DMS153 (cell line): ENCODE measurements around the gene TMEM117.
"Not testable (repeated sequence)": the region's sequence is repeated elsewhere in the genome, so short reads cannot be mapped to it uniquely, and the experiment has no call there.

ENCODE experiments used
- DNase-seq: peaks from one replicate; lab custom pipeline; 2025; lab: John Stamatoyannopoulos, UW

Gene TMEM117

DNA sequence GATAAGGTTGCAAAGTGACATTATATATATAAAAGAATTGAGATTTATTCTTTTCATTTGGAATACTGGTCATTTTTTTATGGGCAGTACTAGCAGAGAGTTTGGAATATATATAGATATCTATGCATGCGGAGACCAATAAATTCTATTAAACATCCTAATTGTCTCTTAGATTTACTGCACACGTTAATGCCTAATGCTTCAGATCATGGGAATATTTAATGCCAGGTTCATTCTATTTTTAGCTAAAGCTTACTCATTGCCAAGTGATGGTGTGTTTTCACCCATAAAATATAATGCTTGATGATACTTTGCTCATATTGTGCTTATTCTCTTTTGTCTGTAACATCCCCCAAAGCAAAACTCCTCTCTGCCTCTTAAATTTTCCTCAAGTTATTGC lies 264.4 kb downstream of the TMEM117 start:
- no peak for DNase-seq

DNA sequence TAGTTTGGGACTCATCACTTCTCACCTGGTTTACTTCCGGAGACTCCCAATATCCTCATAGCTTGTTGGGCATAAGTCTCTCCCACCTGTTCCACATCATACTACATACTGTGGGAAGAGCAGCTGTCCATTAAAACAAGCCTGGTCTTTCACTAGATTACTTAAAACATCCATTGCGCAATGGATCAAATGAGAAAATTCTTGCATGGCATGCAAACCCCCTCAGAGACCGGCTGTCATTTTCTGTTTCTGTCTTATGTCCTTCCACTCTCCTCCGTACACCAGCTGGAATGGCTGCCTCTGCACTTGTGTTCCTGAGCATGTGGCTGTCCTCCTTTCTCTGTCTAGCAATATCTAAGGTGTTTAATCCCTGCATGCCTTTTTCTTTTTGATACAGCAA lies 265.6 kb downstream of the TMEM117 start:
- no peak for DNase-seq

DNA sequence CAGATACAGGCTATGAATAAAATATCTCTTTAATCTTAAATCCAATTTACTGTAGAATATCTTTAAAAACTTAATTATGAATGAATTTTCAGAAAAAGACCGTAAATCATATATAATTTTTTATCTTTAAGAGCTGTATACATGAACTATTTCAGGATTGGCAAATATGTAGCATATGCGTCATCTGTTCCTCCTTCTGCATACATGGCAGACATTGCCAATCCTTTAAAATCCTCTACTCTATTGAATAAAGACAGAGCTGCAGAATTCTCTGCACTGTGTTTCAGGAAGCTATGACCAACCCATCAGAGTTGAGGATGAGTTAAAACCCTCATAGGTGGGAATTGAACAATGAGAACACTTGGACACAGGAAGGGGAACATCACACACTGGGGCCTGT lies 279.0 kb downstream of the TMEM117 start:
- DNase-seq, result no peak

DNA sequence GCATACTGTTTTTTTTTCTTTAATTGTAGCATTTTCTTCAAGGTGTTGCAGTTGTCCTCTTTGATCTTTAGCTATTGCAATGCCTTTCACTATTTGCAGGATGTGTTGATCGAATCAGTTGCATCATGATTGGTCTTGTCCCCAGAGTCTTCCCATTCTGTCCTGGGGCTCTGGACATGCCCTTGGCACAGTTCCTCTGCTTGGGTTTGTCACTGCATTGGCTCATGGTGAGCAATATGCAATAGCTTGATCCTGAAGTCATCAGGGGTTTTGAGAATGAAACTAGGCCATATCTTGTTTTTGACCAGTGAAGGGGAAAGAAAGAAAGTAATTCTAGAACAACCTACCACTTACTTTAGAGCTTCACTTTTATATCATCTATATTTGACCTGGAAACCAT lies 281.5 kb downstream of the TMEM117 start:
- no peak for DNase-seq

DNA sequence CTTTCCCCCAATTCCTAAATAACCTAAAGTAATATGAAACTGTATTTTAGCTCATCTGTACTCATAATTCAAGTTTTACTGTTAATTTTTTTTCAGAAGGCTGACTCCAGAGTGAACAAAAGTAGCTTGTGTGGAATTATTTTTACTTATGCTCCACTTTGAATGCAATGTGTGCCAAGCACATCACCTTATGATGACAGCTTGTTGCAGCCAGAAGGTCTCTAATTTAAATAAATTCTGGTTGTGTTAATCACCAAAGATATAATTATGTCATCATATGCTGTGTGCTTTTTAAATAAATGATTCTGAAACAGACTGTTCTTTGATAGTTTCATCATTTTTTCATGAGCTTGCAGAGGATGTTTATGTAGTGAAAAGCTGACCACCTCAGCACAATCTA lies 283.1 kb downstream of the TMEM117 start:
- DNase-seq, result no peak

DNA sequence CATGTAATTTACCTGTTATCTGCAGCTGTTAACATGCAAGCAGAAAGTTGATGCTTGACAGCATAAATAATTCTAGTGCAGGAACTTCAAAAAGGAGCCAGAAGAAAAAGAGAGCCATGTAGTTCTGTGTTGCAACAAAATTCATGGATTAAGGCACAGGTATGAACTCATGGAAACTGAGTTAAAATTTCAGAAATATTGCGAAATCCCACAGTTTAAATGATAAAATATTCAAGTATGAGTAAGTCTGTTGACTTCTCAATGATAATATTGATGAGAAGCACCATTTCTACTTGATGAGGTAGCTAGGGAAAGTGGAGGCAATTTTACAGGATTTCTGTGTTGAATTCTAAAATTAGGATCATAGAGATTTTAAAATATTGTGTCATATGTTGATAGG lies 290.9 kb downstream of the TMEM117 start:
- DNase-seq, result no peak

DNA sequence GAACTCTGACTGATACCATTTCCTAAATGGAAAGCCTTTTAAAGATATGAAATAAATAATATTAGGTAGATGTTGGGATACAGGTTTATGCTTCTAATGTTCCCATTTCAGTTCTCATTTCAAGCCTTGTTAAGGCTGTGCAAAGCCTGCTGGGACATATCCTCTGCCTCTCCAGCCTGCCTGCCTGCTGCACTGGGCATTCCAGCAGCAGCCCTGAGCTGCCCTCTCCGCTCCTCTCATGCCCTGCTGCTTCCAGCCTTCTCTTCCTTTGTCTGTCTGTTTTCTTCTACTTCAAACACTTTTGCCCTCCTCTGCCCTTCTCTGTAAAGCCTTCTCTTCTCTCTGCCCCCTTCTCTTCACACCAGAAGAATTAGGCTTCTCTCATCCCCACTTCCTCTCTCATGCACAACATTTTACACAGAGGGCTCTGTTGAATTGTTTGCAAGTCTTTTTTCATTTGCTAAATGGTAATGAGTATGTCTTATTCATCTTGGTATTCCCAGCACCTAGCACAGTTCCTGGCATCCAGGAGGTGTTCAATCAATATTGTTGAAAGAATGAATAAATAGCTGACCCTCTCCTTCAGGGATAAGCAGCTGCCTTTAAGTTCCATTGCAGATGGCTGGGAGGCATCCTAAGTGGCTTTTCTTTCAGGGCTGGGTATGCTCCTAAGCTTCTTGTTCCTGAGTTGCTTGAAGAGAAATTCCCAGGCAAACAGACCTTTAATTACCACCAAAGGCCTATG lies 292.3 kb downstream of the TMEM117 start:
- no peak for DNase-seq

DNA sequence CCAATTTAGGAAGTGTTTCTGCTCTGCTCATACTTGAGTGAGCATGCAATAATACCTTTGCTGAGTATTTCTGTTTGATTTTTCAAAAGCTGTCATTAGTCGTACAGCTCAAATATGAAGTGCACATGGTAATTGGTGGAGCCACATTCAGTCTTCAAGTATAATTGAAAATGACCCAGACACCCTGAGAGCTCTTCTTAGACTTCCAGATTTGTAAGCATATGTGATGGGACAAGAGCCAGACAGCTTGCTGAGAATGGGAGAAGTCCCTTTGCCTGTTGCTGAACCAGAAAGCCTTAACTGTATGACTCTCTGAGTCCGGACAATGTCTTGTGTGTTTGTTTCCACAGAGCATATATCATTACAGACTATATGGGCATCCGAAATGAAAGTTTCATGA lies 307.3 kb downstream of the TMEM117 start:
- no peak for DNase-seq

DNA sequence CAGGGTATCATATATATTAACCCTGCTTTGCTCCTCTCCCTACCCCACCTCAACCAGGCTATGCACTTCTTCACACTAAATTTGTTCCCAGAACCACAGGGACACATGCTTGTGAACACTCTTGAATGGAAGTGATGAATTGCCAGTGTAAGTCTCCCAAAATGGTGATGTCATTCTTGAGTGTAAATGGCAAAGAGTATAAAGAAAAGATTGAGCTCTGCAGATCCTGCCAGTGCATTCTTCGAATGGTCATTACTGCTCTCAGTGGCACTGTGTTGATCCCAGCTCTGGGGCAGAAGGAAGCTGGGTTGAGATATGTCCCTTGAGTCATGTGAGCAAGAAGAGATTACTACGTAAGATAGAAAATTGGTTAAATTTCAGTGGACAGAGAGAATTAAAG lies 313.1 kb downstream of the TMEM117 start:
- DNase-seq, result no peak

DNA sequence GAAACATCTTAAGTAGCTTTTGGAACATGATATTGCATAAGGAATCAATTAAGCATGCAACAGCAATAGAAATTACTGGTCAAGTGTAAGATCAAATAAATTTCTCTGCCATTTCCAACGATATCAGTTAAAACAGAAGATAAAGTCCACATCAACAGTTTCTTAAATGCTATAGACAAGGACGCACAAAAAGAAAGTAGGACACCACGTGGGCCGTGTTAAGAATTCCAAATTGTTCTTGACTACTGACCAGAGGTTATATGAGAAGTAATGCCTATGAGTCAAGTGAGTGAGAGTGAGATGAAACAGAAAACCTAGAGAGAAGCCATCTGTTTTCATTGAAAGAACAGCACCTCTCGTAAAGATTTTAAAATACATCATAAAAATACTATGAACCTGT lies 318.2 kb downstream of the TMEM117 start:
- no peak for DNase-seq

DNA sequence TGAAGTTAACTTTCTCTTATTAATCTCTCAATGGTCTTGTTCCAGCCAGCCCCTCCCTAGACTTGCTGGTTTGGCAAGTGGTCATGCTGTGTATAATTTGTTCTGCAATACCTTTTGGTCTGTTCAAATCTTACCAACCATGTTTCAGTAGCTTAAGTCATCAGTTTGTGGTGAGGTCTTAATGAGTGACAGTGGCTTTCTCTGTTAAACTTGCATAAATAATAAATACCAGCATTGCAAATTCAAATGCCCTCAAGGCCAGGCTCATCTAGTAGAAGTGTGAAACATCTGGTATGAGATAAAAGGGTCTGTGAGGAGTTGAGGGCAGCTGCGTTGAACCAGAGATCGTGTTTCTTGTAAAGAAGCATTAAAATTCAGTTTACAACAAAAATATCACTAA lies 319.5 kb downstream of the TMEM117 start:
- no peak for DNase-seq

DNA sequence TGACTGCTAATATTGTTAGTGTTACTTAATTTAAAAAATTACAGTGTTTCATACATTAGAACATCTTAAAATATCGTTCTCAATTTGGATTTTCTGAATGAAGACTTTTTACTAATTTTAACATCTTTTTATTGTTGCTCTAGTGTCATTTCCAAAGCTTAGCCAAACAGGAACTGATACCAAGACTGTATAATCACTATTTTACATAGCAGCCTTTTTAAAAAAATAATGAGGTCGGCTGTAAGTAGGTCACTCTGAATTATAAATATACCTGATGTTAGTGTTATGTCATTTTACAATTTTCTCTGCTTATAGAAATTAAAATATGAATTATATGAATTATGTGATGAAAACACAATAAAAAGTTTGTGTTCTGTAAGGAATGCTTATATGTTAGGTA lies 321.5 kb downstream of the TMEM117 start:
- no peak for DNase-seq

DNA sequence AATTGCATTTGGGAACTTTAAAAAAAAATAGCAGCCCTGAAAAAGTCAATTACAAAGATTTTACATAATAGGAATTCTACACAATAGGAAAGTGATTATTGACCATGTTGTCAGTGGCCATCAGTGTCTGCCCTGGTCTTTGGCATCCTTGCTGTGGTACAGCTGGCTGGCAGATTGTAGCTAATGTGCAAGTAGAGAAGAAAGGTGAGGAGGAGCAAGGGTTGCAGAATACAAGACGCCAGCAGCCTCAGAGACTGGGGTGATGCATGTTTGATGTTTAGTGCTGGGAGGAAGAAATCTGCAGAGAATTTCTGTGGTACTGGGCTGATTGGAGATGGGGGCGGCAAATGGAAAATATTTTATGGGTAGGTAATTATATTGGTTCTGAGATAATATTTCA lies 322.9 kb downstream of the TMEM117 start:
- DNase-seq, result no peak

DNA sequence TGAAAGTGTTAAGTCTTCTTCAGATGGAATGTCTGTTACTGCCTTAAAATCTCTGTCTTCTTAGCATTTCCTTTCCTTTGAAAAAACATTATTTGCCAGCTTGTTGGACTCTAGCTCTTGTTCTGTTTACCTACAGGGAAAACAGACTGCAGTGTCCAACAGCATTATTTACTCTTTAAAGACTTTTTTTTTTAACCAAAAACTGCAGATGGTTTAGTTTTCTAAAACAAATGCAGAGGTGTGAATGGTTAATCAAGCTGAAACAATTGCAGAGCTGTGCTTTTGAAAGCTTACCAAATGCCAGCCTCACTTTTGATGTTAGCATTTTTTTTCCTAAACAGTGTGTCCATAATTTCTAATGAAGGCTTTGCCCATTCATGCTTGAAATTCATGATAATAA lies 323.3 kb downstream of the TMEM117 start:
- no peak for DNase-seq

DNA sequence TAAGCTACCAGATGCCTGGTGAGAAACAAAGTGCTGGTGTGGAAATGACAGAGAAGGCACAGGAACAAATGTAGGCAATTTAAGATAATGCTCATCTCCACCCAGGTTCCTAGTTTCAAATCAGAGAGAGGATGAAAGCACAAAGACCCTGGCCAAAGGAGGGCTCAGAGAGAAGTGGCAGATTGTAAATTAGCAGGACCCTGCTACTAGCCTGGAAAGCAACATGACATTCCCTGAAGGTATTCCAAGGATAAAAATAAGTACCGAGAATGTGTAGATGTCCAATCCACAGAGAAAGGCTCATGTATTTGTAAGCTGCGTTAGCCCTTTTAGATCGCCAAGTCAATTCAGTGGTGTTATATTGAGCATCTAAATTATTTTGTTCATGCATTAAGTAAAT lies 324.0 kb downstream of the TMEM117 start:
- DNase-seq, result no peak

DNA sequence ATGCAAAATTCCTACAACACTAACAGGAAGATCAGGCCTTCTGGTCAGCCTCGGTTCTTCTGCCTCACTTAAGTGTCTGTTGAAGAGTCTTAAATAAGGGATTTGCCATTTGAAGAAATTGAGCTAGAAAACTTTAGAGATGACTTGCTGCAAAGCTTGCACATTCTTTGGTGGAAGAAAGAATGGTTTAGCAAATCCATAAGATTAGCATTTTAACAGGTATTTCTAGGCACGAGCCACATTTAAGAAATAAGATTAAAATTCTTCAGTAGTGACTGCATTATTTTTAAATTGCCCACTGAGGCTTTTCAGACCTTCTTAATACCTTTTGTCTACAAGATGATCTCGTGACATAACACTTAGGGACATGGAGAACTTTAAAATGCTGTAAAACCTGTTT lies 327.1 kb downstream of the TMEM117 start:
- no peak for DNase-seq

DNA sequence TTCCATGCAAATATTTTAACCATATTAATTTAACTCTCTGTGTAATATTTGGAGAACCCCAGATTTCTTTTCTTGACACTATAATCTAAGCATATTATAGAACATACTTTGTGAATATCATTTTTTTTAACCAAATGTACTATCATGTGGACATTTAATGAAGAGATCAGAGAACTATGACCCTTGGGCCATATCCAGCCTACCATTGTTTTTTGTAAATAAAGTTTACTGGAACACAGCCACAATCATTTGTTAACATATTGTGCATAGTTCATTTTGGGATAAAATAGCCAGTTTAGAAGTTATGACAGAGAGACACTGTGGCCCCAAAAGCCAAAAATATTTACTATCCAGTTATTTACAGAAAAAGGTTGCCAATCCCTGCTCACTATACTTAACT lies 338.2 kb downstream of the TMEM117 start:
- no peak for DNase-seq

DNA sequence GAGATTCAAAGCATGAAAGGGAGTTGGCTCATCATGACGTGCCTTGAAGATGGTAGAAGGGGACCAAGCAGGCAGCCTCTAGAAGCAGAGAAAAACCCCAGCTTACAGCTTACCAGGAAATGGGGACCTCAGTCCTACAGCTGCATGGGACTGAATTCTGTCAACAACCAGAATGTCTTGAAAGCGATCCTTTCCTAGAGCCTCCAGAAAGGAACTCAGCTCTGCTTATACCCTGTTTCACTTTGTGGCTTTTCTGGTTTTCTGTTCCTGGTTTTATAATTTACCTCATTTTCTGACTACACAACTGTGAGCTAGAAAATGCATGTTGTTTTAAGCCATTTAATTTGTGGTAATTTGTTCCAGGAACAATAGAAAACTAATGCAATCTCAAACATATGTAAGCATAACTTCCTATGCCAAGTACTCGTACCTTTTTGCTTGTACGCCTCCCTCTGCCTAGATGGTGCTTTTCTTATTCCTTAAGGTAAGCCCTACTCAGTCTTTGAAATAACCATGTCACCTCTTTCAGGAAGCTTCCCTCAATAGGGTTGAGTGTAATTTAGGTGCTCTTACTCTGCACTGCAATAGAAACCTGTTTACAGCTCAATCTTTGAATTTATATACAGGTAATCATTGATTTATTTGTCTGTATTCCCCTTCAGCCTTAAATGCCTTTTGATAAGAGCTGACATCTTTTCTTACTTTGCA lies 348.8 kb downstream of the TMEM117 start:
- DNase-seq, result no peak

DNA sequence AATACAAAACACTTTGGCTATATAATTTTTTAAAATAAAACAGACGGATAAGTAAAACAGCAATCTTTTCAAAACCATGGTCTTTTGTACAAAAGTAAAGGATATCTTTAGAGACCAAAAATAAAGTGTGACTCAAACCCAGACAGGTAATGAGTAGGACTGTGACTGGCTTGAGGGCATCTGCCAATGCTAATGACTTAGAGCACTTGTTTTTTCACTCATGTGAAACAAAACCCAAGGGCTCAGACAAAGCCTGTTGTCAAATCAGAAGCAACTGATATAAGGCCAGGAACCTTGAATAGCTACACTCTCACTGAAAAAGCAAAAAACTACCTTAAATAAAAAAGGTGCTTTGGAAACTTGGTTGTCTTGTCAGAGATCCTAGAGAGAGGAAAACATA lies 357.4 kb downstream of the TMEM117 start:
- DNase-seq, result no peak

DNA sequence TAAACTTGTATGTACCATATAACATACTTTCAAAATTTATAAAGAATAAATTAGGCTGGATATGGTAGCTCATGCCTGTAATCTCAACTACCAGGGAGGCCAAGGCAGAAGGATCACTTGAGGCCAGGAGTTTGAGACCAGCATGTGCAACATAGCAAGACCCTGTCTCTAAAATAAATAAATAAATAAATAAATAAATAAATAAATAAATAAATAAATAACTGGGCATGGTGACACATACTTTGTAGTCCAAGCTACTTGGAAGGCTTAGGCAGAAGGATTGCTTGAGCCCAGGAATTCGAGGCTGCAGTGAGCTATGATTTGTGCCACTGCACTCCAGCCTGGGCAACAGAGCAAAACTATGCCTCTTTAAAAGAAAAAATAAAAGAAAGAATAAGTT lies 359.8 kb downstream of the TMEM117 start:
- not testable (repeated sequence) for DNase-seq

DNA sequence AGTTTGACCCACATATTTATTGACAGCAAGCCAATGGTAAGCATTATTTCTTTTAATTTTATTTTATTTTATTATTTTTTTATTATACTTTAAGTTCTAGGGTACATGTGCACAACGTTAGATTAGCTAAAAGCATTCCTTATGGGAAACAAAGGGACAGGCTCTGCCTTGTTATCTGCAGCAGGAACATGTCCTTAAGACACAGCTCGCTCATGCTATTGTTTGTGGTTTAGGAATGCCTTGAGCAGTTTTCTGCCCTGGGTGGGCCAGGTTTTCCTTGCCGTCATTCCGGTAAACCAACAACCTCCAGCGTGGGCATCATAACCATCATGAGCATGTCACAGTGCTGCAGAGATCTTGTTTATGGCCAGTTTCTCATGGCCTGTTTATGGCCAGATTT lies 370.2 kb downstream of the TMEM117 start:
- DNase-seq, result no peak

DNA sequence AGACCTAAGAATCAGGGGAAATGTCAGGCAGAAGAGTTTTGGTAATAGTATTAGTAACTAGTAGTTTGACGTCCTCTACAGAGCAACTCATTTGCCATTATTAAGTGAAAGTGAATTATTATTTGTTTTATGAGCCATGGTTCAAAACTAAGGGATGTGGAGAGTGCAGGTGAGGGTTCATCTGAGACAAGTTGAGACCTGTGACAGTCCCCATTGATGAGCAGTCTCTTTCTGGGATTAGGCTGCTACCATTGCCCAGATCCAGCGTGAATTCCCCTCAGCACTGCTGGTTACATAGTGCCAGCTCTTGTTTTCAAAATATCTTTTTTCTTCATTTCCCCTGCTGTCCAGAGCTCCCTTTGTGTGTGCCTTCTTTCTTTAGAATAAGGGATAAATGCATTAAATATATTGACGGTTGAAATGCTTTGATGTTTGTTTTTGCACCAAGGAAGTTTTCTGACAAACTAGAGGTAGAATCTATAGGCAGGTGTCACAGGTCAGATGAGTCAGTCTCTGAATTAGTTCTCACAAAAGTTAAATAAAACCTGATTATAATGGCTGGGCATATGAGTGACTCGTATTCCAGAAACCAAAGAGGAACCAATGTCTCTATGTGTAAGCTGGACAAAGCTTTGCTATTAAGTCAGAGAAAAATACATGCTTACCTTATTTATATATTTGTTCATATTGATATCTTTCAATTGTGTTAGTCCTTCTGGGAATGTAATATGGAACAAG lies 381.4 kb downstream of the TMEM117 start:
- DNase-seq, result no peak

DNA sequence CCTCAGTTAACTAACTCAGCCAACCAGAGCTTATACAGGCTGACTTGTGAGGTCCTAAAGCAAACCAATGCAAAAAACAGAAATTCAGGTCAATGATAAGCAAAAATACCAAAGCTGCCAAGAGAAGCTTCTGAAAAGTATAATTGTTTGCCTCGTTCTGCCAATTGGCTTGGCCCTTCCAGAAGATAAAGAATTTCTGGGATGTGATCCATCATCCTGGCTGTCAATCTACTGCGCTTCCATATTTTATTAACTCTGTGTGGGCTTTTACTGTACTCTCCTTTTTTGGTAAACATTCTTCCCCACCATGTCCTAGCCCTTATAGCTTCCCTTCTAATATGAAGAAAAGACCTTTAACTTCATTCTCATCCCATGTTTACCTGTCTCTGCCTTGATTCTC lies 387.9 kb downstream of the TMEM117 start:
- DNase-seq, result no peak
